HG02571 (cell line): ENCODE measurements around the gene UNG.

Experiments
- ATAC-seq: cut with Tn5 transposase; IDR thresholded peaks from one replicate; pipeline ENCODE4 v1.9.1; 2021; ENCODE audit warnings: mild to moderate bottlenecking, moderate library complexity; ENCODE audit not compliant: unreplicated experiment

UNG gene

GRCh38 chr12:109154451-109155438, 57.3 kb downstream of the UNG start:
- peak; percentile 83 for ATAC-seq

DNA sequence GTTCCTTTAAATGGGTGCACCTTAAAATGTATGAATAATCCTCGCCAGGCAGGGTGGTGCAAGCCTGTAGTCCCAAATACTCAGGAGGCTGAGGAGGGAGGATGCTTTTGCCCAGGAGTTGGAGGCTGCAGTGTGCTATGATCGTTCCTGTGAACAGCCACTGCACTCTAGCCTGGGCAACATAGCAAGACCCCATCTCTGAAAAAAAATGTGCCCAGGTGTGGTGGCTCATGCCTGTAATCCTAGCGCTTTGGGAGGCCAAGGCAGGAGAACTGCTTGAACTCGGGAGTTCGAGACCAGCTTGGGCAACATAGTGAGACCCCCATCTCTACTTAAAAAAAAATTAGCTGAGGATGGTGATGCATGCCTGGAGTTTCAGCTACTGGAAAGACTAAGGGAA, 58.6 kb downstream of the UNG start:
- no peak for ATAC-seq

- no peak for ATAC-seq
Observed at GRCh38 chr12:109156586-109156985, 59.2 kb downstream of the UNG start.

DNA sequence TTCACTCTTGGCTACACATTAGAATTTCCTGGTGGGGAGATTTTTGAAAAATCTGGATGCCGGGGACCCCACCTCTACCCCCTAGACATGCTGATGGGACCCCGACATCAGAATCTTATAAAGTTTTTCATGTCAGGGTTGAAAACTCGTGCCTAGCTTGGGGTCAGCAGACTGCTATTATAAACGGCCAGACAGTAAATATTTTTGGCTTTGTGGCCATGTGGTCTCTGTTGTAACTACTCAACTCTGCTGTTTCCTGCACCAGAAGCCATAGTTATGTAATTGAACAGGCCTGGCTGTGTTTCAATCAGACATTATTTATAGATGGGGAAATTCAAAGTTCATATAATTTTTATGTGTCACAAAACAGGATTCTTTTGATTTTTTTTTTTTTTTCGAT, 60.6 kb downstream of the UNG start:
- ATAC-seq, result no peak

DNA sequence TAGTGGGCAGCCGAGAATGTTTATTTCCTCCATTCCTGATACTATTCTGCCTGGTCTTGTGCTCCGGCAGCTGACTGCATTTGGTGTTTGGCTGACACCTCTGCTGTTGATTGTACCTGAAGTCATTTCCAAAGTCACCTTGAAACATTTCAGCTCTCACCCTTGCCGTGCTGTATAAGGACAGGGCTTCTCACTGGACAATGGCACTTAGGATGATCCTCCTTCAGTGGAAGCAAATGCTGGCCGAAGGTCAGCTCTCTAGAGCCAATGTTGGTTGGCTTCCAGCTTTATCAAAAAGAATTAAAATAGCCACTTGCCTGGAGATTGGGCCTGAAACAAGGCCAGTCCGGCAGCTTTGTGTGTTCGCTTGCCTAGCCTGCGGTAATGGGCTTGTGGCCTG, 63.0 kb downstream of the UNG start:
- no peak for ATAC-seq
